ENCODE results near the gene NKD2. TPM values are rescaled to one million over a fixed set of nuclear protein-coding genes. Genes with fewer than 3 reads are reported as not detected.

NKD2 gene
- total and polyA plus RNA-seq, 11 donors: 0.56 to 6.6 (median 2.3) TPM

DNA sequence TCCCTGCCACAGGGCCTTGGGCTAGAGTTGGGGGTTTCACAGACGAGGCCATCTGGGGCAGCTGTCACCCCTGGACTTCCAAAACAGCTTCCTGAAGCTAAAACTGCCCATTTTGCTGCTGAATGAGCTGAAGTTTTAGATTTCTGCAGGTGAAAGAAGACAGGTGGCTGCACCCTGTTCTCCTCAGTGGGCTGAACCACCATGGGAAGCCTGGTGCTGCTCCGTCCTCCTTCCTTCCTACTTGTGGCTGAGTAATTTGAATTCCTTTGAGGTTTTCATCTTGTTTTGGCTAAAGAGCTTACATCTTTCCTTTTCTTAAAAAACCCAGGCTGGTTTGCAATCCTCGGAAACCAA is 5.3 kb downstream of the NKD2 start:
- TF ChIP-seq CTCF (IDR thresholded peaks at IDR 0.05) (no peak), POLR2A (IDR thresholded peaks at IDR 0.05) (no peak)
- H3K9me3 ChIP-seq: no peaks in the 10 kb centered on the region
- WGBS, 4 donors: 87 to 93% (median 90%) methylated on average over 2 to 3 of the region's 3 CpGs
- intact Hi-C loops (cut with DNase I): loop anchor here in 1 of 10 donors (5.0 kb wide), 1 partner anchor 123 kb away; no protein-coding TSS in a partner anchor
- no peak overlapping the region for H3K27ac ChIP-seq
- peaks cover 6 to 17% (median 11%) of the 10 kb centered on the region in 9 donors for H3K27me3 ChIP-seq
- ATAC-seq (no peak), DNase-seq (peak in 1 of 5 donors; percentile 28)
- peaks cover 0 to 21% (median 15%) of the 10 kb centered on the region in 12 donors for H3K4me1 ChIP-seq
- H3K4me3 ChIP-seq: no peak overlapping the region
- no peaks in the 10 kb centered on the region for H3K36me3 ChIP-seq

DNA sequence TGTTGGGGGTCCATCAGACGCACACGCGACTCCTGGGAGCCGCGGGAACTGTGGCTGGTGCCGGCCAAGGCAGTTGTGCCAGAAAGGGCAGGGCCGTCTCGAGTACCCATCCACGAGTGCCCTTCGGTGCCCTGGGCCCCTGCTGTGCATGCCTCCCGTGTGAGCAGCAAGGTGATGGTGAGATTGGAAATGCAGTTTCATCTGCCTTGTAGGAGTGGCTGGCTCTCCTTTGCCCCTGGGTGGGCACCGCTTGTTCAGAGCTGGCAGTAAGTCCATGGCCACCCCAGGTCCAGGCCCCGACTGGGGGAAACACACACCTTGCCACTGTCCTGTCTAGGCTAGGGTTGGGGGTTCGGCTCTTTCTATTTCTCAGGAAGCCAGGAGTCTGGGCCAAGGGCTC is 5.7 kb downstream of the NKD2 start:
- Histone ChIP-seq H3K4me3 (no peak overlapping the region), H3K9me3 (no peaks in the 10 kb centered on the region), H3K36me3 (no peaks in the 10 kb centered on the region), H3K27ac (no peak overlapping the region), H3K4me1 (peaks cover 0 to 17% (median 13%) of the 10 kb centered on the region in 12 donors), H3K27me3 (peaks cover 4 to 13% (median 7%) of the 10 kb centered on the region in 9 donors)
- no peak for ATAC-seq
- peak in 1 of 5 donors; percentile 20 for DNase-seq
- intact Hi-C loops (cut with DNase I): loop anchor here in 1 of 10 donors (5.0 kb wide), 1 partner anchor 123 kb away; no protein-coding TSS in a partner anchor
- WGBS, 4 donors: 86 to 99% (median 92%) methylated on average over 12 to 14 of the region's 14 CpGs
- no peak for TF ChIP-seq CTCF (IDR thresholded peaks at IDR 0.05)
- no peak for TF ChIP-seq POLR2A (IDR thresholded peaks at IDR 0.05)

- DNase-seq (peak in 1 of 5 donors; percentile 34), ATAC-seq (peak in 2 of 4 donors; percentile 17 to 18)
- peaks cover 0 to 8% (median 3%) of the 10 kb centered on the region in 9 donors for H3K27me3 ChIP-seq
- H3K9me3 ChIP-seq: no peaks in the 10 kb centered on the region
- no peaks in the 10 kb centered on the region for H3K36me3 ChIP-seq
- no peak overlapping the region for H3K27ac ChIP-seq
- 57 to 79% (median 72%) methylated on average over 7 to 17 of the region's 17 CpGs for WGBS, 4 donors
- H3K4me3 ChIP-seq: no peak overlapping the region
- intact Hi-C loops (cut with DNase I): loop anchor here in 1 of 10 donors (5.0 kb wide), 1 partner anchor 122 kb away; no protein-coding TSS in a partner anchor
- peaks cover 0 to 12% (median 10%) of the 10 kb centered on the region in 12 donors for H3K4me1 ChIP-seq
- TF ChIP-seq POLR2A (IDR thresholded peaks at IDR 0.05) (no peak), CTCF (IDR thresholded peaks at IDR 0.05) (no peak)
Measured at GRCh38 chr5:1014781-1015221, 6.2 kb downstream of the NKD2 start.

GRCh38 chr5:1015507-1015906 is 6.9 kb downstream of the NKD2 start:
- 80 to 94% (median 84%) methylated on average over 2 to 10 of the region's 10 CpGs for WGBS, 4 donors
- Histone ChIP-seq H3K27ac (no peak overlapping the region), H3K4me3 (no peak overlapping the region), H3K4me1 (peaks cover 0 to 7% (median 3%) of the 10 kb centered on the region in 12 donors), H3K27me3 (peaks cover 0 to 3% (median 0%) of the 10 kb centered on the region in 9 donors), H3K9me3 (no peaks in the 10 kb centered on the region), H3K36me3 (no peaks in the 10 kb centered on the region)
- ATAC-seq: no peak
- DNase-seq: peak in 1 of 5 donors; percentile 23
- intact Hi-C loops (cut with DNase I): no loop called here
- TF ChIP-seq POLR2A (IDR thresholded peaks at IDR 0.05) (no peak), CTCF (IDR thresholded peaks at IDR 0.05) (no peak)
